ENCODE data around the gene SLC2A2. TPM values are rescaled to one million over a fixed set of nuclear protein-coding genes. Genes with fewer than 3 reads are reported as not detected.

Gene SLC2A2
- total and polyA plus RNA-seq, 2 donors (not counting 1 experiment from before 2014, with no cell fraction given), result not detected

GRCh38 chr3:170982733-170983132 is 43.8 kb downstream of the SLC2A2 start:
- Histone ChIP-seq H3K27ac (ENCODE audit: insufficient read depth, low read length) (no peak overlapping the region), H3K9ac (ENCODE audit: insufficient read depth, low read length) (no peak overlapping the region), H3K36me3 (ENCODE audit: control insufficient read depth, insufficient read depth, low read length) (no peaks in the 10 kb centered on the region), H3K79me2 (ENCODE audit: control insufficient read depth, insufficient read depth, low read length) (no peaks in the 10 kb centered on the region), H2AFZ (ENCODE audit: low read length) (no peak overlapping the region), H3K27me3 (ENCODE audit: control insufficient read depth, insufficient read depth, low read length) (no peaks in the 10 kb centered on the region), H3K4me2 (ENCODE audit: extremely low read depth, insufficient read depth, low read length) (no peak overlapping the region), H3K4me1 (ENCODE audit: control insufficient read depth, extremely low read depth, insufficient read depth, low read length) (no peaks in the 10 kb centered on the region), H4K20me1 (ENCODE audit: control insufficient read depth, extremely low read depth, insufficient read depth, low read length) (no peaks in the 10 kb centered on the region), H3K9me3 (ENCODE audit: control insufficient read depth, insufficient read depth, low read depth, low read length) (no peaks in the 10 kb centered on the region), H3K4me3 (replicated peaks in 1 of 4; ENCODE audit: control extremely low read depth in 1 of 4, insufficient read depth in 1 of 4, low read depth in 3 of 4, low read length in 4 of 4) (no peak overlapping the region)
- TF ChIP-seq EZH2 (IDR thresholded peaks at IDR 0.05; ENCODE audit: low read length, missing control alignments) (no peak), CTCF (conservative IDR thresholded peaks at IDR 0.05 in 1 of 2, IDR thresholded peaks at IDR 0.05 in 1 of 2; ENCODE audit: low read depth in 1 of 2, low read length in 2 of 2) (no peak)
- DNase-seq (ENCODE audit: low read depth in 2 of 2), result no peak

DNA sequence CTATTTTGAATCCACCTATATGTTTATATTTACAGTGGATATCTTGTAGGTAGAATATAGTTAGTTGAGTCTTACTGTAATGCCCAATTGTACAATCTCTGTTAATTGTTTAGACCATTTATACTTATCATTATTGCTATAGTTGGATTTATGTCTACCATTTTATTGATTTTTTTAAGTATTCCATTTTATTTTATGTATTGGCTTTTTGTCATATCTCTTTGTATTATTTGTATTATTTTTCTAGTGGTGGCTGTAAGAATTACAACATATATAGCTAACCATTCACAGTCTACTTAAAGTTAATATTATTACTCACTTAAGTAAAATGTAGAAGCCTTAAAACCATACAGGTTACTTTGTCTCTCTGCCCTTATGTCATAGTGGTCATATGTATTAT is 46.1 kb downstream of the SLC2A2 start:
- Histone ChIP-seq H3K9me3 (ENCODE audit: control insufficient read depth, insufficient read depth, low read depth, low read length) (no peaks in the 10 kb centered on the region), H2AFZ (ENCODE audit: low read length) (no peak overlapping the region), H3K27ac (ENCODE audit: insufficient read depth, low read length) (no peak overlapping the region), H3K4me3 (replicated peaks in 1 of 4; ENCODE audit: control extremely low read depth in 1 of 4, insufficient read depth in 1 of 4, low read depth in 3 of 4, low read length in 4 of 4) (no peak overlapping the region), H3K9ac (ENCODE audit: insufficient read depth, low read length) (no peak overlapping the region), H4K20me1 (ENCODE audit: control insufficient read depth, extremely low read depth, insufficient read depth, low read length) (no peaks in the 10 kb centered on the region), H3K4me1 (ENCODE audit: control insufficient read depth, extremely low read depth, insufficient read depth, low read length) (no peaks in the 10 kb centered on the region), H3K4me2 (ENCODE audit: extremely low read depth, insufficient read depth, low read length) (no peak overlapping the region), H3K36me3 (ENCODE audit: control insufficient read depth, insufficient read depth, low read length) (no peaks in the 10 kb centered on the region), H3K27me3 (ENCODE audit: control insufficient read depth, insufficient read depth, low read length) (no peaks in the 10 kb centered on the region), H3K79me2 (ENCODE audit: control insufficient read depth, insufficient read depth, low read length) (no peaks in the 10 kb centered on the region)
- TF ChIP-seq EZH2 (IDR thresholded peaks at IDR 0.05; ENCODE audit: low read length, missing control alignments), result no peak
- no peak for TF ChIP-seq CTCF (conservative IDR thresholded peaks at IDR 0.05 in 1 of 2, IDR thresholded peaks at IDR 0.05 in 1 of 2; ENCODE audit: low read depth in 1 of 2, low read length in 2 of 2)
- DNase-seq (ENCODE audit: low read depth in 2 of 2), result no peak

GRCh38 chr3:170977949-170978745 is 48.4 kb downstream of the SLC2A2 start:
- Histone ChIP-seq H3K4me1 (ENCODE audit: control insufficient read depth, extremely low read depth, insufficient read depth, low read length) (no peaks in the 10 kb centered on the region), H4K20me1 (ENCODE audit: control insufficient read depth, extremely low read depth, insufficient read depth, low read length) (no peaks in the 10 kb centered on the region), H3K9ac (ENCODE audit: insufficient read depth, low read length) (no peak overlapping the region), H3K79me2 (ENCODE audit: control insufficient read depth, insufficient read depth, low read length) (no peaks in the 10 kb centered on the region), H2AFZ (ENCODE audit: low read length) (no peak overlapping the region), H3K27ac (ENCODE audit: insufficient read depth, low read length) (no peak overlapping the region), H3K9me3 (ENCODE audit: control insufficient read depth, insufficient read depth, low read depth, low read length) (no peaks in the 10 kb centered on the region), H3K27me3 (ENCODE audit: control insufficient read depth, insufficient read depth, low read length) (no peaks in the 10 kb centered on the region), H3K4me2 (ENCODE audit: extremely low read depth, insufficient read depth, low read length) (no peak overlapping the region), H3K36me3 (ENCODE audit: control insufficient read depth, insufficient read depth, low read length) (no peaks in the 10 kb centered on the region), H3K4me3 (replicated peaks in 1 of 4; ENCODE audit: control extremely low read depth in 1 of 4, insufficient read depth in 1 of 4, low read depth in 3 of 4, low read length in 4 of 4) (no peak overlapping the region)
- peak in 1 of 2 donors; percentile 22 for DNase-seq (ENCODE audit: low read depth in 2 of 2)
- TF ChIP-seq EZH2 (IDR thresholded peaks at IDR 0.05; ENCODE audit: low read length, missing control alignments), result no peak
